GM18505 (cell line): ENCODE measurements around the gene ARHGEF16.

Source experiments
- ATAC-seq: cut with Tn5 transposase; IDR thresholded peaks from one replicate; pipeline ENCODE4 v1.9.1; 2021; ENCODE audit not compliant: unreplicated experiment
- POLR2A ChIP-seq: IDR thresholded peaks from 4 replicates; pipeline ENCODE4 v1.6.1; 2011; ENCODE audit warnings: borderline replicate concordance; ENCODE audit not compliant: insufficient read depth, insufficient read length; ENCODE audit errors: extremely low read depth

Gene ARHGEF16

GRCh38 chr1:3500265-3500835 lies 45.9 kb downstream of the ARHGEF16 start:
- TF ChIP-seq POLR2A: no peak
- no peak for ATAC-seq

GRCh38 chr1:3501437-3501836 lies 47.0 kb downstream of the ARHGEF16 start:
- no peak for ATAC-seq
- no peak for TF ChIP-seq POLR2A

- no peak for ATAC-seq
- TF ChIP-seq POLR2A: no peak
Observed at GRCh38 chr1:3501856-3502640, 47.6 kb downstream of the ARHGEF16 start.

GRCh38 chr1:3502641-3503524 lies 48.4 kb downstream of the ARHGEF16 start:
- TF ChIP-seq POLR2A: no peak

GRCh38 chr1:3503525-3503886 lies 49.0 kb downstream of the ARHGEF16 start:
- TF ChIP-seq POLR2A: no peak
- ATAC-seq: no peak

More at GRCh38 chr1:3502641-3503524, 48.4 kb downstream of the ARHGEF16 start:
- no peak for ATAC-seq

- no peak for ATAC-seq
- no peak for TF ChIP-seq POLR2A
Observed at GRCh38 chr1:3504151-3504821, 49.8 kb downstream of the ARHGEF16 start.

- no peak for TF ChIP-seq POLR2A
- ATAC-seq: no peak
Observed at GRCh38 chr1:3504822-3505153, 50.3 kb downstream of the ARHGEF16 start.

- TF ChIP-seq POLR2A: no peak
- no peak for ATAC-seq
Observed at GRCh38 chr1:3505161-3505560, 50.7 kb downstream of the ARHGEF16 start.

GRCh38 chr1:3506041-3506440 lies 51.6 kb downstream of the ARHGEF16 start:
- TF ChIP-seq POLR2A: no peak
- no peak for ATAC-seq

- ATAC-seq: no peak
- no peak for TF ChIP-seq POLR2A
Observed at GRCh38 chr1:3506943-3507342, 52.5 kb downstream of the ARHGEF16 start.

- no peak for ATAC-seq
- no peak for TF ChIP-seq POLR2A
Observed at GRCh38 chr1:3507636-3508275, 53.3 kb downstream of the ARHGEF16 start.

GRCh38 chr1:3508757-3509415 lies 54.4 kb downstream of the ARHGEF16 start:
- TF ChIP-seq POLR2A: no peak
- no peak for ATAC-seq
